Glutamatergic neuron (in vitro differentiated cells): ENCODE data around the gene COL28A1. TPM values are rescaled to one million over a fixed set of nuclear protein-coding genes. Genes with fewer than 3 reads are reported as not detected.

ENCODE experiments used
- DNase-seq: peaks from one replicate; pipeline ENCODE4 v3.0.0; 2022
- H3K27ac Mint-ChIP-seq: one replicate; pipeline ENCODE4 v1.8.0; 2020; ENCODE audit warnings: mild to moderate bottlenecking, mixed read lengths, inconsistent platforms; ENCODE audit not compliant: unreplicated experiment
- H3K27me3 Mint-ChIP-seq: one replicate; pipeline ENCODE4 v1.8.0; 2020; ENCODE audit warnings: mild to moderate bottlenecking, moderate library complexity, mixed read lengths, inconsistent platforms; ENCODE audit not compliant: unreplicated experiment
- H3K36me3 Mint-ChIP-seq: one replicate; pipeline ENCODE4 v1.8.0; 2020; ENCODE audit warnings: mild to moderate bottlenecking, mixed read lengths, inconsistent platforms; ENCODE audit not compliant: unreplicated experiment
- H3K4me1 Mint-ChIP-seq: one replicate; pipeline ENCODE4 v1.8.0; 2020; ENCODE audit warnings: mild to moderate bottlenecking, low read depth, mixed read lengths, inconsistent platforms; ENCODE audit not compliant: unreplicated experiment
- H3K4me3 Mint-ChIP-seq: one replicate; pipeline ENCODE4 v1.8.0; 2020; ENCODE audit warnings: mild to moderate bottlenecking, mixed read lengths, inconsistent platforms; ENCODE audit not compliant: unreplicated experiment
- H3K9me3 Mint-ChIP-seq: one replicate; pipeline ENCODE4 v1.8.0; 2020; ENCODE audit warnings: mild to moderate bottlenecking, moderate library complexity, mixed read lengths, inconsistent platforms; ENCODE audit not compliant: unreplicated experiment
- total RNA-seq: library from RNA; stranded (reverse); fragmentation: NEBNext Ultra II Directional; extraction: Animal tissue kit (Norgen Biotek cat#: 25700); gene quantifications from one replicate; pipeline ENCODE4 v1.2.1, GENCODE V29; 2021; ENCODE audit not compliant: unreplicated experiment
- TF ChIP-seq, protein P1 (sequence below): fragments of 200-600 bp; sonication (generic); IDR thresholded peaks from one replicate; pipeline ENCODE4 v1.5.0; 2021; ENCODE audit not compliant: partially characterized antibody, unreplicated experiment

The COL28A1 gene
- total RNA-seq, 1 donor from 2014 or later = 0.39 TPM

DNA sequence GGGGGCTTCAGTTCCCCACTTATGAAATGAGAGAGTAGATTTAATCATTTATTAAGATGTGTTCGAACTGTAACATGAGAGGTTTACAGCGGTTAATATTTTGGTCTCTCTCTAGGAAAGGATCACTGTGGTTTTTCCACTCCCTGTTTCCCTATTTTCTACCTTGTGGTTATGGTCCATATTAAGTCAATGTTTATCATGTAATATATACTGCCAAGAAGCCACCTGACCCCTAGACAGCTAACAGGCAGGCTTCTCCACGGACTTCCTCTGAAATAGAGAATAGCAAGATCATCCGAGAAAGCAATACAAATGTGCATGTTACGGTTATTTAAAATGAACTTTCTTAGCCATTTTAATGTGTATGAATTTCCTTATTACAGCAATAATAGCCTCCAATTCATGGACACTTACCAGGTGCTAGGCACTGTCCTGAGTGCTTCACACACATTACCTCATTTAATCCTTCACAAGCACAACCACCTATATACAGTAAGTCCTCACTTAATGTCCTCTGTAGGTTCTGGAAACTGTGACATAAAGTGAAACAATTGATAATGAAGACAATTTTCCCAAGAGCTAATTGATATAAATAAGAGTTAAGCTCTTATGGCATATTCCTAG lies 835 bp upstream of the COL28A1 start:
- DNase-seq = no peak
- no peaks in the 10 kb centered on the region for H3K4me1 Mint-ChIP-seq
- H3K36me3 Mint-ChIP-seq = no peaks in the 10 kb centered on the region
- H3K27ac Mint-ChIP-seq = no peak overlapping the region
- no peak overlapping the region for H3K4me3 Mint-ChIP-seq
- H3K9me3 Mint-ChIP-seq = no peaks in the 10 kb centered on the region
- TF ChIP-seq, protein P1, sequence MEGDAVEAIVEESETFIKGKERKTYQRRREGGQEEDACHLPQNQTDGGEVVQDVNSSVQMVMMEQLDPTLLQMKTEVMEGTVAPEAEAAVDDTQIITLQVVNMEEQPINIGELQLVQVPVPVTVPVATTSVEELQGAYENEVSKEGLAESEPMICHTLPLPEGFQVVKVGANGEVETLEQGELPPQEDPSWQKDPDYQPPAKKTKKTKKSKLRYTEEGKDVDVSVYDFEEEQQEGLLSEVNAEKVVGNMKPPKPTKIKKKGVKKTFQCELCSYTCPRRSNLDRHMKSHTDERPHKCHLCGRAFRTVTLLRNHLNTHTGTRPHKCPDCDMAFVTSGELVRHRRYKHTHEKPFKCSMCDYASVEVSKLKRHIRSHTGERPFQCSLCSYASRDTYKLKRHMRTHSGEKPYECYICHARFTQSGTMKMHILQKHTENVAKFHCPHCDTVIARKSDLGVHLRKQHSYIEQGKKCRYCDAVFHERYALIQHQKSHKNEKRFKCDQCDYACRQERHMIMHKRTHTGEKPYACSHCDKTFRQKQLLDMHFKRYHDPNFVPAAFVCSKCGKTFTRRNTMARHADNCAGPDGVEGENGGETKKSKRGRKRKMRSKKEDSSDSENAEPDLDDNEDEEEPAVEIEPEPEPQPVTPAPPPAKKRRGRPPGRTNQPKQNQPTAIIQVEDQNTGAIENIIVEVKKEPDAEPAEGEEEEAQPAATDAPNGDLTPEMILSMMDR = no peak
- H3K27me3 Mint-ChIP-seq = no peaks in the 10 kb centered on the region

DNA sequence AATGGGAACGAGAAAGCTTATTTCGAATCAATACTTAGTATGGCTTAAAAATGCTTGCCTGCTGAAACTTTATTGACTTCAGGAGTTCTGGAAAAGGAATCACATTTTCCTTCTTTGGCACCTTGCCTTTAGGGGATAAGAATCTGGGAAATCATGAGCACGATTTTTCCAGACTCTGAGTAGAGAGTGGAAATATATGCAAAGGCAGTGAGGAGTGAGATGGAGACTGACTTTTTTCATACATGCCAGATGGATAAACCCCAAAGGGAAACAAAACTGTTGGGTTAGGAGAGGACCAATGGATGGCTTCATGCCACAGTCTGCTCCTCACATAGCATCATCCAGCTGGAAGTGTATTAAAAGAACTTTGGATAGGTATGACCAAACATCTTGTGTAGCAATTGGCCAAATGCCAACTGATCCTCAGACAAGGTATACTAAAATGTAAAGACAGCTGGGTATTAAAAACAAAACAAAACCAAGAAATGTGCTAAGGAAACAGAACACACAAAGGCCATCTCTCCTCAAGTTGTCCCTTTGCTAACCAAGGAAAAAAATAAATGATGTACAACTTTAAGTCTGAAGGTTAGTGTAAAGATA lies 1.7 kb downstream of the COL28A1 start:
- no peaks in the 10 kb centered on the region for H3K9me3 Mint-ChIP-seq
- H3K4me3 Mint-ChIP-seq = no peak overlapping the region
- H3K36me3 Mint-ChIP-seq = no peaks in the 10 kb centered on the region
- TF ChIP-seq, protein P1 = no peak
- no peak for DNase-seq
- no peaks in the 10 kb centered on the region for H3K27me3 Mint-ChIP-seq
- H3K27ac Mint-ChIP-seq = no peak overlapping the region
- H3K4me1 Mint-ChIP-seq = no peaks in the 10 kb centered on the region

DNA sequence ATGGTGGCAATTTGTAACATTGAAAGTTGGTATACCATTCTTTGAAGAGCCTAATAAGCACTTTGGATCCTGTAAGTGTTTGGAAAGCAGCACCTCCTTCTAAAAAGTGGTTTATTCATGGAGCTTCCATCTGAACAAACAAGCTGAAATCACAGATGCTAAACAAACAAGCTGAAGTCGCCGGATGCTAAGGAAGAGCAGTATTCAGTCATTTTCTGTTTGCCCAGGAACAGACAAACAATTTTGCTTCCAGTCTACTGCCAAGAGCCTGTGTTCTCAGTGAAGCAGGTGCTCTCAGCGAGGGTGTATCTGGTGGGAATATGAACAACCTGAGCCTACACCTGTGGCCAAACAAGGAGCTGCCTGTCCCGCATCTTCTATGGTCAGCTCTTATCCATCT lies 6.3 kb downstream of the COL28A1 start:
- Mint-ChIP-seq H3K36me3 (peaks cover 6% of the 10 kb centered on the region), H3K27ac (no peak overlapping the region), H3K9me3 (no peaks in the 10 kb centered on the region), H3K27me3 (no peaks in the 10 kb centered on the region), H3K4me1 (no peaks in the 10 kb centered on the region), H3K4me3 (no peak overlapping the region)
- no peak for DNase-seq
- TF ChIP-seq, protein P1 = no peak

DNA sequence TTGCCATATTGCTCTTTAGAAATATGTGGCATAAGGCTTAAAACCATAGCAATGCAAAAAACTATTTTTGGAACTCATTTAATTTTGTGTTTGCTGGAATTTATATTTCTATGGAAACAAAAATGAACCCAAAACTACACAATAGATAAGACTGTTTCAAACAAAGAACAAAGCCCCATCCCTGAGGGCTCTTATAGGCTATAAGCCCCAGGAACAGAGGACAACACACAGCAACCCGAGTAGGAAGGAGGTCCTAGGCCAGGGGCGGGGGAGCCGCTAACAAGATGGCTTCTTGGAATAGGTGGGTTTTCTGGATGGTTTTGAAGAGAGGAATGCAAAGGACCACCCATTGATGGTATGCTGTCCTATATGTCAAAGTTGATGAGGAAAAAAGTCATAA lies 8.6 kb downstream of the COL28A1 start:
- no peak overlapping the region for H3K4me3 Mint-ChIP-seq
- no peaks in the 10 kb centered on the region for H3K9me3 Mint-ChIP-seq
- DNase-seq = no peak
- H3K36me3 Mint-ChIP-seq = peaks cover 6% of the 10 kb centered on the region
- H3K4me1 Mint-ChIP-seq = no peaks in the 10 kb centered on the region
- H3K27me3 Mint-ChIP-seq = no peaks in the 10 kb centered on the region
- H3K27ac Mint-ChIP-seq = no peak overlapping the region
- TF ChIP-seq, protein P1 = no peak

DNA sequence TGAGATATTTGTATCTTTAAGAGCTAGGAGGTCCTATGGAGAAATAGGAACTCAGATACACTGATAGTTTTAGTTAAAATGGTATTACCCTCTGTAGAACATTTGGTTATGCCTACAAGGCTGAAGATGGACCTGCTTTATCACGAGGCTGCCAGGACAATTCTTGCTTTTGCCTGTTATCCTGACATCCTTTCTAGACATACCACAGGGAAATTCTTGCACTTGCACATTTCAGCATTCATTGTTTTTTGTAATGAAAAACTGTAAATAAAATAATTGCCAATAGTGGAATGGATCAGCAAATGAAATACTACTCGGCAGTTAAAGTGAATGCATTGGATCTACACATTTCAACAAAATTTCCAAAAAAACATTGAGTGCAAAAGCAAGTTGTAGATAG lies 9.7 kb downstream of the COL28A1 start:
- peaks cover 1% of the 10 kb centered on the region for H3K27me3 Mint-ChIP-seq
- TF ChIP-seq, protein P1 = no peak
- H3K4me1 Mint-ChIP-seq = no peaks in the 10 kb centered on the region
- H3K9me3 Mint-ChIP-seq = no peaks in the 10 kb centered on the region
- H3K27ac Mint-ChIP-seq = no peak overlapping the region
- no peak overlapping the region for H3K4me3 Mint-ChIP-seq
- no peak for DNase-seq
- H3K36me3 Mint-ChIP-seq = peaks cover 6% of the 10 kb centered on the region
